Neuronal stem cell (in vitro differentiated cells): ENCODE measurements around the gene ORC2.
"Not testable (repeated sequence)": the region's sequence is repeated elsewhere in the genome, so short reads cannot be mapped to it uniquely, and the experiment has no call there.

Experiments
- DNase-seq: peaks from one replicate; pipeline ENCODE4 v3.0.0-alpha.2; 2013; ENCODE audit warnings: low spot score
- H2AFZ ChIP-seq: one replicate; pipeline ENCODE4 v1.6.1; 2013; ENCODE audit warnings: mild to moderate bottlenecking, low read length, inconsistent platforms
- H2AK5ac ChIP-seq: 2 replicates; pipeline ENCODE4 v1.6.1; 2013; ENCODE audit warnings: low read depth, mild to moderate bottlenecking, inconsistent platforms, low read length, moderate library complexity, mixed read lengths
- H2BK120ac ChIP-seq: 2 replicates; pipeline ENCODE4 v1.6.1; 2013; ENCODE audit warnings: low read depth, mild to moderate bottlenecking, inconsistent platforms, low read length, moderate library complexity, mixed read lengths
- H2BK12ac ChIP-seq: one replicate; pipeline ENCODE4 v1.6.1; 2013; ENCODE audit warnings: low read length, inconsistent platforms
- H2BK15ac ChIP-seq: 2 replicates; pipeline ENCODE4 v1.6.1; 2013; ENCODE audit warnings: mild to moderate bottlenecking, low read length, inconsistent platforms, mixed read lengths
- H2BK5ac ChIP-seq: one replicate; pipeline ENCODE4 v1.6.1; 2013; ENCODE audit warnings: inconsistent platforms, mild to moderate bottlenecking, low read length, moderate library complexity
- H3K14ac ChIP-seq: one replicate; pipeline ENCODE4 v1.6.1; 2013; ENCODE audit warnings: low read length, inconsistent platforms
- H3K18ac ChIP-seq: 2 replicates; pipeline ENCODE4 v1.6.1; 2013; ENCODE audit warnings: low read length, inconsistent platforms
- H3K23ac ChIP-seq: 2 replicates; pipeline ENCODE4 v1.6.1; 2013; ENCODE audit warnings: low read depth, mild to moderate bottlenecking, mixed read lengths, low read length, inconsistent platforms; ENCODE audit not compliant: poor library complexity
- H3K27ac ChIP-seq: replicated peaks from 3 replicates; pipeline ENCODE4 v1.5.1; 2013; ENCODE audit warnings: low read length, inconsistent platforms
- H3K27me3 ChIP-seq, 3 experiments: 2 replicates each; pipeline ENCODE4 v1.6.1; 2013; ENCODE audit warnings: low read length in 3 of 3, mild to moderate bottlenecking in 2 of 3, inconsistent platforms in 1 of 3, low read depth in 1 of 3, mixed read lengths in 1 of 3, moderate library complexity in 1 of 3; ENCODE audit not compliant: control insufficient read depth in 3 of 3, insufficient read depth in 3 of 3
- H3K36me3 ChIP-seq, 2 donors: replicated peaks in 1 of 2; 2 replicates each; pipeline ENCODE4 v1.6.1; 2013; ENCODE audit warnings: low read length in 2 of 2; ENCODE audit not compliant: control insufficient read depth in 2 of 2, insufficient read depth in 2 of 2
- H3K4ac ChIP-seq: 2 replicates; pipeline ENCODE4 v1.6.1; 2013; ENCODE audit warnings: inconsistent platforms, mild to moderate bottlenecking, low read length, moderate library complexity
- H3K4me1 ChIP-seq, 2 donors: 1 replicate in 1 of 2; 2 replicates in 1 of 2; pipeline ENCODE4 v1.6.1; 2013; ENCODE audit warnings: low read length in 2 of 2, low read depth in 1 of 2; ENCODE audit not compliant: control insufficient read depth in 2 of 2, insufficient read depth in 1 of 2
- H3K4me2 ChIP-seq: one replicate; pipeline ENCODE4 v1.6.1; 2013; ENCODE audit warnings: mild to moderate bottlenecking, low read length, inconsistent platforms; ENCODE audit not compliant: insufficient read depth, poor library complexity, severe bottlenecking
- H3K4me3 ChIP-seq, 2 donors: 2 replicates each; pipeline ENCODE4 v1.5.1; 2013; ENCODE audit warnings: low read length in 2 of 2, mild to moderate bottlenecking in 2 of 2, inconsistent platforms in 1 of 2, moderate library complexity in 1 of 2
- H3K79me1 ChIP-seq: one replicate; pipeline ENCODE4 v1.6.1; 2013; ENCODE audit warnings: low read depth, mild to moderate bottlenecking, inconsistent platforms, low read length, moderate library complexity
- H3K9ac ChIP-seq: one replicate; pipeline ENCODE4 v1.6.1; 2013; ENCODE audit warnings: mild to moderate bottlenecking, low read depth, low read length, inconsistent platforms; ENCODE audit not compliant: poor library complexity
- H3K9me3 ChIP-seq, 2 donors: replicated peaks in 1 of 2; 2 replicates each; pipeline versions ENCODE3 to v1.6.1; 2013; ENCODE audit warnings: low read length in 2 of 2, mild to moderate bottlenecking in 2 of 2, inconsistent platforms in 1 of 2, low read depth in 1 of 2, mixed read lengths in 1 of 2, moderate library complexity in 1 of 2; ENCODE audit not compliant: control insufficient read depth in 2 of 2, insufficient read depth in 1 of 2
- H4K8ac ChIP-seq: one replicate; pipeline ENCODE4 v1.6.1; 2013; ENCODE audit warnings: low read depth, mild to moderate bottlenecking, inconsistent platforms, low read length, moderate library complexity
- H4K91ac ChIP-seq: one replicate; pipeline ENCODE4 v1.6.1; 2013; ENCODE audit warnings: low read length, low read depth, mild to moderate bottlenecking, inconsistent platforms; ENCODE audit not compliant: poor library complexity
- WGBS, 2 donors: extraction: QIAGEN DNeasy Blood & Tissue Kit; methylation state at CpG; one replicate each; pipeline ENCODE4 v1.1.7; 2013; ENCODE audit warnings: missing lambda C conversion rate in 2 of 2, mixed read lengths in 1 of 2; ENCODE audit not compliant: insufficient read length in 2 of 2, insufficient replicate concordance in 1 of 2; ENCODE audit errors: extremely low coverage in 2 of 2; 5-methylcytosine and 5-hydroxymethylcytosine counted together

ORC2 gene

DNA sequence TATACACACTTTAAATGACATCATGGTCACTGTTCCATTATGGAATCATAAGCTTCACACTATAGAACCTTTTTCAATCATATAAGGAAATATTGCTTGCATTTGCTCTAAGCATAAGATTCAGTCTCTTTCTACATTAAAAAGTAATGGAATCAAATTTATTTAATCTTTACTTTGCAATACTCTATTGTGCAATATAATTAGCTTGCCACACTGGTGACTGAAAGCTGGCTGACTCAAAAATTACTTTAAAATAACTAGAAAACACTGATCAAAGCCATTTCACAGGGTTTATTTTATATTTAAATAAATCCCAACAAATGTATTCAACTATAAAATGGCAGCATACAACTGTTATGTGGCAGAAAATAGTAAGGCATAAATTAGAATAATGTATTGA lies 13.2 kb upstream of the ORC2 start:
- H3K36me3 ChIP-seq = peaks cover 2 to 18% of the 10 kb centered on the region in 2 donors
- H2BK120ac ChIP-seq = no peak overlapping the region
- no peaks in the 10 kb centered on the region for H3K79me1 ChIP-seq
- no peak overlapping the region for H2AK5ac ChIP-seq
- no peak overlapping the region for H2AFZ ChIP-seq
- H2BK15ac ChIP-seq = no peak overlapping the region
- H3K9ac ChIP-seq = no peak overlapping the region
- no peaks in the 10 kb centered on the region for H3K27me3 ChIP-seq
- no peak overlapping the region for H3K27ac ChIP-seq
- H4K8ac ChIP-seq = no peak overlapping the region
- H3K4me2 ChIP-seq = no peak overlapping the region
- H3K4ac ChIP-seq = no peak overlapping the region
- no peak overlapping the region for H4K91ac ChIP-seq
- no peak overlapping the region for H3K14ac ChIP-seq
- H3K23ac ChIP-seq = no peak overlapping the region
- H3K4me3 ChIP-seq = no peak overlapping the region
- H3K4me1 ChIP-seq = no peaks in the 10 kb centered on the region
- no peak overlapping the region for H3K18ac ChIP-seq
- H3K9me3 ChIP-seq = no peaks in the 10 kb centered on the region
- no peak overlapping the region for H2BK12ac ChIP-seq
- no peak overlapping the region for H2BK5ac ChIP-seq
- no peak for DNase-seq

DNA sequence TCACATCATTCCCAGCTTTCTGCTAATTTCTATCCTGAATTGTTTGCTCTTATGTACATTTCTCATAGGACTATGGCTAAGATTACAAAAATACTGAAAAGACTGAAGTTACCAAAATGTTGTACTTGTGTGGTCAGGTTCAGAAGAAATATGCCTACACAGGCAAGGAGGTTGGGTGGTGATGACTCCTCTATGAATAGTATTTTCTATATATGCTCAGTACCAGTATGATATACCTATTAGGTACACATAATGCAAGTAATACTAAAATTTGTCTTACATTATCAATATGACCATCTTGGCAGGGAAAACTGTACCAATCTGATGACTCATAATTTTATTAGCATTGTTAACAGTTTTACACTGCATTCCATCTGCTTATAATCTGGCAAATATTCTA lies 12.2 kb upstream of the ORC2 start:
- Histone ChIP-seq H3K18ac (no peak overlapping the region), H3K4me2 (no peak overlapping the region), H3K79me1 (no peaks in the 10 kb centered on the region), H2AK5ac (no peak overlapping the region), H3K9ac (no peak overlapping the region), H2BK5ac (no peak overlapping the region), H2BK120ac (no peak overlapping the region), H3K4ac (no peak overlapping the region), H4K8ac (no peak overlapping the region), H2BK12ac (no peak overlapping the region), H2AFZ (no peak overlapping the region), H2BK15ac (no peak overlapping the region), H4K91ac (no peak overlapping the region), H3K23ac (no peak overlapping the region), H3K36me3 (peaks cover 0 to 8% of the 10 kb centered on the region in 2 donors), H3K4me1 (no peaks in the 10 kb centered on the region), H3K4me3 (no peak overlapping the region), H3K9me3 (no peaks in the 10 kb centered on the region), H3K14ac (no peak overlapping the region), H3K27ac (no peak overlapping the region), H3K27me3 (no peaks in the 10 kb centered on the region)
- no peak for DNase-seq

DNA sequence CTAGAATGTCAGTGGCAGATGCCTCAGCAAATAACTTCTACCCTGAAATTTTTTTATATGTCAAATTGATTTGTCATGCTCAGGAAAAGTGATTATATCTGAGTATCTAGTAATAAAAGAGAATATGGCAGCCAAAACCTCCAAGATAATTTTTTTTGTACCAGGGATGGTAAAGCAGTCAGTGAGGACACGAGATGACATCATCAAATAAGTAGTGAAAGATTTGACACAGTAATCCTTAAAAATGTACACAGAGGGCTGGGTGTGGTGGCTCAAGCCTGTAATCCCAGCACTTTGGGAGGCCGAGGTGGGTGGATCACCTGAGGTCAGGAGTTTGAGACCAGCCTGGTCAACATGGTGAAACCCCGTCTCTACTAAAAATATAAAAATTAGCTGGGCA lies 6.6 kb upstream of the ORC2 start:
- not testable (repeated sequence) for H3K4me1 ChIP-seq, H3K4ac ChIP-seq, H4K91ac ChIP-seq, H3K9me3 ChIP-seq, H2BK15ac ChIP-seq, H3K18ac ChIP-seq, H3K23ac ChIP-seq, H3K79me1 ChIP-seq, H2BK5ac ChIP-seq, H3K27me3 ChIP-seq, H3K4me2 ChIP-seq, H3K9ac ChIP-seq, H2BK120ac ChIP-seq, DNase-seq, H3K14ac ChIP-seq, H4K8ac ChIP-seq, H3K36me3 ChIP-seq, H2AFZ ChIP-seq, H2AK5ac ChIP-seq, H3K4me3 ChIP-seq, H2BK12ac ChIP-seq, H3K27ac ChIP-seq
- WGBS, 2 donors = no CpG with 5 or more reads among the region's 3 CpGs

DNA sequence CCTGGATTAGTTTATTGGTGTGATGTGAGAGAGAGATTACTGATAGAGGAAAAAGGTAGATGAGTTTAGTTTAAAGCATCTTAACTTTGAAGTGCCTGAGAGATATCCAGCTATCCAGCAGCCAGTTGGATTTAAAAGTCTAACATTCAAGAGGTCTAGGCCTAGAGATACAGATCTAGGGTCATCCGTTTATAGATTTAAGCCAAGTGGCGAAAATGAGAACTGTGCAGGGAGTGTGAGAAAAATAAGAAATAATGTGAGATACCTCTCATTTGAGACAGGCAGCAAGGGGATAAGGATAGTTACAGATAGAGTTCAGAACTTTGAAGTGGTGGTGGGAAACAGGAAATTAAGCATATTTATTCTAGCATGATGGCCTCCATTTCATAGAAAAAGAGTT lies 5.3 kb upstream of the ORC2 start:
- H3K79me1 ChIP-seq = no peaks in the 10 kb centered on the region
- no CpG with 5 or more reads among the region's 2 CpGs for WGBS, 2 donors
- H3K4ac ChIP-seq = no peak overlapping the region
- peaks cover 0 to 2% of the 10 kb centered on the region in 2 donors for H3K4me1 ChIP-seq
- H2BK15ac ChIP-seq = no peak overlapping the region
- no peak overlapping the region for H4K91ac ChIP-seq
- H2AK5ac ChIP-seq = no peak overlapping the region
- H3K4me2 ChIP-seq = no peak overlapping the region
- no peak overlapping the region for H2AFZ ChIP-seq
- H3K27ac ChIP-seq = no peak overlapping the region
- no peak overlapping the region for H2BK12ac ChIP-seq
- peaks cover 0 to 5% of the 10 kb centered on the region in 2 donors for H3K36me3 ChIP-seq
- no peaks in the 10 kb centered on the region for H3K27me3 ChIP-seq
- no peak overlapping the region for H2BK5ac ChIP-seq
- H2BK120ac ChIP-seq = no peak overlapping the region
- no peak overlapping the region for H3K9ac ChIP-seq
- no peak overlapping the region for H3K18ac ChIP-seq
- no peak overlapping the region for H3K4me3 ChIP-seq
- H3K9me3 ChIP-seq = no peaks in the 10 kb centered on the region
- no peak for DNase-seq
- H3K23ac ChIP-seq = no peak overlapping the region
- H4K8ac ChIP-seq = no peak overlapping the region
- no peak overlapping the region for H3K14ac ChIP-seq
